Kidney glomerular epithelial cell (primary cell): ENCODE data around the gene FHOD3.
A peak's percentile ranks its signal among the peaks of the same experiment; 100 is the strongest.
"Not testable (repeated sequence)": the region's sequence is repeated elsewhere in the genome, so short reads cannot be mapped to it uniquely, and the experiment has no call there.

Experiments used
- DNase-seq: peaks from one replicate; lab custom pipeline; 2025; lab: John Stamatoyannopoulos, UW

The FHOD3 gene

GRCh38 chr18:36711014-36711725 is 413.7 kb downstream of the FHOD3 start:
- no peak for DNase-seq

GRCh38 chr18:36711813-36712444 is 414.4 kb downstream of the FHOD3 start:
- peak; percentile 67 for DNase-seq

GRCh38 chr18:36714476-36714875 is 417.0 kb downstream of the FHOD3 start:
- no peak for DNase-seq

- no peak for DNase-seq
Observed at GRCh38 chr18:36717422-36718110, 420.1 kb downstream of the FHOD3 start.

GRCh38 chr18:36718705-36719328 is 421.3 kb downstream of the FHOD3 start:
- no peak for DNase-seq

GRCh38 chr18:36719630-36720029 is 422.1 kb downstream of the FHOD3 start:
- DNase-seq = no peak

- not testable (repeated sequence) for DNase-seq
Observed at GRCh38 chr18:36721351-36721750, 423.8 kb downstream of the FHOD3 start.

- no peak for DNase-seq
Observed at GRCh38 chr18:36724169-36724568, 426.7 kb downstream of the FHOD3 start.

GRCh38 chr18:36724591-36725001 is 427.1 kb downstream of the FHOD3 start:
- no peak for DNase-seq

GRCh38 chr18:36728345-36728744 is 430.8 kb downstream of the FHOD3 start:
- DNase-seq = no peak

GRCh38 chr18:36729197-36729596 is 431.7 kb downstream of the FHOD3 start:
- DNase-seq = no peak

GRCh38 chr18:36732264-36732663 is 434.8 kb downstream of the FHOD3 start:
- DNase-seq = no peak

GRCh38 chr18:36733150-36733549 is 435.6 kb downstream of the FHOD3 start:
- no peak for DNase-seq

- DNase-seq = no peak
Observed at GRCh38 chr18:36734596-36734995, 437.1 kb downstream of the FHOD3 start.

GRCh38 chr18:36735130-36735529 is 437.6 kb downstream of the FHOD3 start:
- DNase-seq = no peak

- no peak for DNase-seq
Observed at GRCh38 chr18:36736094-36736493, 438.6 kb downstream of the FHOD3 start.

GRCh38 chr18:36737316-36737715 is 439.8 kb downstream of the FHOD3 start:
- DNase-seq = no peak

- no peak for DNase-seq
Observed at GRCh38 chr18:36744261-36744876, 446.9 kb downstream of the FHOD3 start.

- no peak for DNase-seq
Observed at GRCh38 chr18:36745219-36745975, 447.9 kb downstream of the FHOD3 start.

- DNase-seq = no peak
Observed at GRCh38 chr18:36752929-36753865, 455.7 kb downstream of the FHOD3 start.
